Measurements from ENCODE around the gene MT1HL1. TPM values are rescaled to one million over a fixed set of nuclear protein-coding genes. Genes with fewer than 3 reads are reported as not detected.

MT1HL1 gene
- total and polyA plus RNA-seq, 2 of the 4 experiments (the other 2 are of a cell fraction), result not detected

- no CpG with 5 or more reads among the region's 4 CpGs for WGBS, 2 experiments (ENCODE audit: extremely low coverage in 2 of 2, insufficient read length in 1 of 2)
- no peak overlapping the region for H3K4me3 ChIP-seq (ENCODE audit: insufficient read depth, low read depth, low read length)
- CTCF ChIA-PET, result no interaction called here
These were observed 4.0 kb downstream of the MT1HL1 start for GRCh38 chr1:237000191-237000590.

More at GRCh38 chr1:237000191-237000590, 4.0 kb downstream of the MT1HL1 start:
- H3K27ac ChIP-seq (ENCODE audit: insufficient read depth, low read length), result no peak overlapping the region
- no peak overlapping the region for H3K9ac ChIP-seq (ENCODE audit: low read depth, low read length)
- H2BK20ac ChIP-seq (ENCODE audit: low read depth, low read length), result no peak overlapping the region
- no peak overlapping the region for H4K8ac ChIP-seq (ENCODE audit: low read depth in 2 of 2, low read length in 2 of 2)
- TF ChIP-seq FOS (IDR thresholded peaks at IDR 0.05; ENCODE audit: low read depth, low read length), result no peak
- no peak for TF ChIP-seq BHLHE40 (IDR thresholded peaks at IDR 0.05; ENCODE audit: low read depth, low read length)
- TF ChIP-seq RFX5 (IDR thresholded peaks at IDR 0.05; ENCODE audit: low read depth, low read length), result no peak
- no peak for TF ChIP-seq SMC3 (IDR thresholded peaks at IDR 0.05; ENCODE audit: low read depth, low read length)
- no peak for TF ChIP-seq CHD1 (IDR thresholded peaks at IDR 0.05; ENCODE audit: low read depth, low read length)
- TF ChIP-seq RCOR1 (IDR thresholded peaks at IDR 0.05; ENCODE audit: insufficient replicate concordance, low read length), result no peak
- no peak for TF ChIP-seq POLR2A (IDR thresholded peaks at IDR 0.05; ENCODE audit: low read depth, low read length)
- H3K14ac ChIP-seq (replicated peaks; ENCODE audit: low read depth, low read length), result no peak overlapping the region
- no peak overlapping the region for H2BK15ac ChIP-seq (ENCODE audit: low read depth, low read length)
- H2BK5ac ChIP-seq (ENCODE audit: low read depth, low read length, poor library complexity, severe bottlenecking), result no peak overlapping the region
- no peak overlapping the region for H3K23ac ChIP-seq (ENCODE audit: low read depth, low read length)
- H3K4ac ChIP-seq (ENCODE audit: low read depth, low read length), result no peak overlapping the region
- H4K91ac ChIP-seq (ENCODE audit: insufficient read depth, low read depth, low read length), result no peak overlapping the region
- POLR2A ChIA-PET (ENCODE audit: unreplicated experiment), result no interaction called here
- H2AFZ ChIP-seq (replicated peaks; ENCODE audit: low read length, poor library complexity), result no peak overlapping the region
- H2AK9ac ChIP-seq (replicated peaks; ENCODE audit: low read depth, low read length, poor library complexity), result no peak overlapping the region
- H2AK5ac ChIP-seq (ENCODE audit: low read depth, low read length), result no peak overlapping the region
- no peak overlapping the region for H3K18ac ChIP-seq (ENCODE audit: low read depth, low read length)
- no peak for DNase-seq
- in situ Hi-C loops (cut with MboI; ENCODE audit: low sequenced_read_pairs) (no loop called here), intact Hi-C loops (cut with micrococcal nuclease) (no loop called here), dilution Hi-C loops (cut with HindIII; ENCODE audit: low sequenced_read_pairs, unreplicated experiment) (no loop called here)
- no peak overlapping the region for H2BK120ac ChIP-seq (ENCODE audit: low read depth, low read length)
- H3K27me3 ChIP-seq (ENCODE audit: control insufficient read depth, insufficient read depth, low read length), result no peaks in the 10 kb centered on the region
- H3K4me1 ChIP-seq (ENCODE audit: control insufficient read depth, insufficient read depth, low read length), result no peaks in the 10 kb centered on the region
- H3K36me3 ChIP-seq (ENCODE audit: control insufficient read depth, insufficient read depth, low read length), result no peaks in the 10 kb centered on the region
- H3K9me3 ChIP-seq (ENCODE audit: control insufficient read depth, insufficient read depth, low read length), result peaks cover 36% of the 10 kb centered on the region
- ATAC-seq (ENCODE audit: low read depth), result no peak
- no peaks in the 10 kb centered on the region for H4K20me1 ChIP-seq (ENCODE audit: insufficient read depth, low read length)
- H4K5ac ChIP-seq (ENCODE audit: low read depth, low read length), result no peak overlapping the region
- H3K4me2 ChIP-seq (ENCODE audit: low read depth, low read length), result no peak overlapping the region
- no peaks in the 10 kb centered on the region for H3K79me1 ChIP-seq (ENCODE audit: low read depth in 1 of 2, low read length in 2 of 2)
- BruUV-seq (replicated peaks), result no TSS peak
- H3K56ac ChIP-seq (ENCODE audit: extremely low read depth, insufficient read depth, low read length), result no peak overlapping the region
- H3K9me1 ChIP-seq (ENCODE audit: insufficient read depth, low read length), result no peaks in the 10 kb centered on the region

Data from IMR-90 (cell line).